HG03432 (cell line): ENCODE measurements around the gene ANKRD22.
A peak's percentile ranks its signal among the peaks of the same experiment; 100 is the strongest.

Experiments
- ATAC-seq: cut with Tn5 transposase; IDR thresholded peaks from one replicate; pipeline ENCODE4 v1.9.1; 2021; ENCODE audit warnings: mild to moderate bottlenecking, moderate library complexity; ENCODE audit not compliant: unreplicated experiment

The ANKRD22 gene

DNA sequence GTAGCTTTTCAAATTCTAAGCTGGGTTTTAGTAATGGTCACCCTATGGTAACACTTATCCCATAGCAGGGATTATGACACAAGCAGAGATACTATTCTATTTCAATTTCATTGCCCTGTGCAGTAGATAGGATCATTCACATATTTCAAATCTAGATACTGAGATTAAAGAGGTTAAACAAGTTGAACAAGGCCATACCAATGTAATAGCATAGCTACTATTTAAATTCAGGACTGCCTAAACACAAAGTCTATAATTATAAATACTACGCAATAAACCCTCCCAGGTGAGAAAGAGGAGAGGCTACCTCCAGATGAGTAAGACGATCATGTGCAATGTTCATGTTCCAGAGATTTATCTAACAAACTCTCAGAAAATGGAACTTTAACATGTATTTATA lies 48.0 kb downstream of the ANKRD22 start:
- no peak for ATAC-seq

DNA sequence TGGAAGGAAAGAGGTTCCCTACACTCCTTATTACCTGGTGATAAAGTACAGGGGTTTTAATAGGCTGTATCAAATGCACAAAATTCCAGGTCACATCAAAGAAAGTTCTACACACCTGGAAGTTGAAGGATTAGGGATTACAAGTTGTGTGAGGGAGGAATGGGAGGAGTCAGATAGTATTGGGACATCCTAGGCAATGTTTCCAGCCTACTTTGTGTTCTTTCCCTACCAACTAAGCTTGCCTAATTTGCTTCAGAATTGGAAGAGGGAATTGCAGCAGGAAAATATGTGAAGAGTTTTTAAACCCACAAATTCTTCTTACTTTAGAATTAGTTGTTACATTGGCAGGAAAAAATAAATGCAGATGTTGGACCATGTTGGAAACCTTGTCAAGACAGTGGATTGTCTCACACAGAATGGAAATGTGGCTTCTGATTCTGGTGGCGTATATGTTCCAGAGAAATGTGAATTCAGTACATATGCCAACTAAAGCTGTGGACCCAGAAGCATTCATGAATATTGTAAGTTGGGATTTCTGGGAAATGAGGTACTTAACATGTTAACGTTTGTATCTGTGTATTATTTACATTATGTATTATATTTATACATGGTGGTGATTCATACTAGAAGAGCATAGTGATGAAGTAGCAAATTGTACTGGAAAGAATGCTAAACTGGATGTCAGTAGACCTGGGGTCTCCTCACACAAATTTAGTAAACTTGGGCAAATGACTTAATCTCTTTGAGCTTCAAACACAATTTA lies 48.9 kb downstream of the ANKRD22 start, which contains the start of gene LIPM:
Gene LIPM (plus strand): TSS at position 208 of the 763 bp plus-strand sequence. CDS start 167 bp downstream, at position 375.
- no peak for ATAC-seq

DNA sequence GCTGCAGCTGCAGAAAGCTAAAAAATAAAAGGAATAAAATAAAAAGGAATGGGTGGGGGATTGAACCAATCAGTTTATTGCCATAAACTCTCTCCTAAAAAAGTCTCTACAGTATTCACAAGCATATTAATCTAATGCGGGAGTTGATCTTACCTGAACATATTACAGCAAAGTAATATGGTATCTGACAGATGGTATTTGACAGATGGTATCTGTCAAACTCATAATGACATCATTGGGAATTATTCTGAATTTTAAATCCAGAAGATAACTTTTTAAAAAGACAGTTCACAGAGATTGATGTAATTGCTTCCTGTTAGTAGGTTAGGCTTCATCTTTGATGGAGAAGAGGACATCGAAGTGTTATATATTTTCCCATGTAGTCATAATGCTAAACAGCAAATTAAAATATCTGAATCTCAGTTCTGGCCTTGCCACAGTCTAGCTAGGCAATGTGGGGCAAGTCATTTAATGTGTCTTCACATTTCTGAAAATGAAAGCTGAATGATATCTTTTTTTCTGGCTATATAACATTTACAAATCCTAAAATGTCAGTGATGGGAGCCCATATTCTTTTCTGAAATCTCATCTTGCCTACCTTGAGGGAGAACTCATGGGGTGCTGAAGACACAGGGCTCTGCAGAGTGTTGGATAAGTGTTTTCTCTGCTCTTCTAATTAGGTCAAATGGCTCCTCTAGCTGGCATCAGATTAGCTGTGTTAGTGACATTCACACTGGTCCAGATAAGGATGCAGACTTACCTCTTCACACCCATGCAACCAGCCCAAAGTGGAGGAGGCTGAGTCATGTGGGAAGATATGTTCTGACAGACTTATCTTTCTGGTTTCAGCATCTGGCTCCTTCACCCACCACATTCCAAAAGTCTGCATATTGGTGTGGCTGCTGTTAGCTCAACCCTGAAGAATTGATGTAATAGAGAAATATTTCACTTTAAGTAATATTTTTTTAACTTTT lies 51.2 kb downstream of the ANKRD22 start:
- ATAC-seq = no peak

DNA sequence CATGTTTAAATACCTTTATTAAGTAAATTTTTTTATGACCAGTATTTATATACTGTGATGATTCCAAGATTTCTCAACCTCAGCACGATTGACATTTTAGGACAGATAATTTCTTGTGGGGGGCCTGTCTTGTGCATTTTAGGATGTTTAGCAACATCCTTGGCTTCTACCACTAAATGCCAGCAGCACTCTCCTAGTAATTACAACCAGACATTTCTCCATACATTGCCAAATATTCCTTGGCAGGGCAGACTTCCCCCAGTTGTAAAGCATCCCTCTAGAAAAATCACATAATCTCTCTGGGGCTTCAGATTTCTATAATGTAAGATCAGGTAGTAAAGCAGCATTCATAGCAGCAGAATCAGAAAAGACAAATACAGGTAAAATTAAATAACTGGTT lies 56.9 kb downstream of the ANKRD22 start:
- ATAC-seq = no peak

DNA sequence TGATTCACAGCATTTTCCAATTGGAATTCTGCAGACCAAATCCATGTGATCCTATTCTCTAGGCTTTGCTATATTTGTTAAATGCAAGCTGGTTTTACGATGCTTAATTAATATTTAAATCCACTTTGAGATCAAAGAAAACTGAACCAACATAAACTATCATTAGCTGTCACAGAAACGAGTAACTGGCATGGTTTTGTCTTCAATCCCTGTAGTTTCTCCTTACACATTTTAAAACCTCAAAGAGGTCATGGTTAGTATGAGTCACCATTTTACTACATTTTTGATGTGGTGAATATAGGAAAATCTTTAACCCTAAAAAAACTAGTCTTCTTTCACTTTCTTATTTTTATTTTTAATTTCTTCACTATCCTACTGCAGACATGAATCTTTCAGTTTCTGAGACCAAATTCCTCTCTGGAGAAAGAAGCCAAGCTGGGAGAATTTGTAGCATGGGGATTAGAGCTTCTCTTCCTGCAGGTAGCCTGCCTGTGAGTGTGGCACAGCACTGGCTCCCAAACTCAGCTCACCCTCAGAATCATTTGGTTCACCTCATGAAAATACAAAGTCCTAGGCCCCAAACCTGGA lies 57.8 kb downstream of the ANKRD22 start:
- peak; percentile 57 for ATAC-seq

DNA sequence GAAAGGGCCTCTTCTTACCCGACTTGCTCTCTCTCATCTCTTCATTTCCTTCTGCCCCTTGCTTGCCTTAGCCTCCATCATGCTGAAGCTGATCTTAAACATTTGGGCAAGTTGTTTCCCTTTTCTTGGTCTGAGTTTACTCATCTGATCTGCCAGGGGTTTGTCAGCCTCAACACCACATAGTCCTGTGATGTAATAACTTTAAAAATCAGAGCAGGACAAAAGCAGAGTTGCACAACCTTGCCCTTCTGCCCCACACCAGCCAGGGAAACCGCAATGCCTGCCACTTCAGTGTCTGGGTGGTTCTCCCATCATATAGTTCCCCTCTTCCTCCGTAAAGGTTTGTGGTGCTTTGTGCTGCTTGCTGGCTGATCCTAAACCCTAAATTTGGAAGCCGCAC lies 59.0 kb downstream of the ANKRD22 start:
- no peak for ATAC-seq

DNA sequence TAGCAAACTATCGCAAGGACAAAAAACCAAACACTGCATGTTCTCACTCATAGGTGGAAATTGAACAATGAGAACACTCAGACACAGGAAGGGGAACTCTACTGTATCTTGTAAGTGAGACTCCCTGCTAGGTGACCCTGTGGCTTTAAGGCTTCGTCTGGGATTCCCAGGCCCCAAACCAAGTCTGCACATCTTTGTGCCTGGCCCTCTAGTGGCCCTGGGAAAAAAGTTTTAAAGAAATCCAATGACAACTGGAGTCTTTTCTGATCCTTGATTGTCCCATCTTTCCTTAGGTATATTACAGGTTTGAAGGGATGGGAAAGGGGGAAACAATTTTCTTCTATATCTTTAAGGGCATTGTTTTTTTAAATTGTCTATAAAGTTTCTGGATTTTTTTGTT lies 59.7 kb downstream of the ANKRD22 start:
- no peak for ATAC-seq

DNA sequence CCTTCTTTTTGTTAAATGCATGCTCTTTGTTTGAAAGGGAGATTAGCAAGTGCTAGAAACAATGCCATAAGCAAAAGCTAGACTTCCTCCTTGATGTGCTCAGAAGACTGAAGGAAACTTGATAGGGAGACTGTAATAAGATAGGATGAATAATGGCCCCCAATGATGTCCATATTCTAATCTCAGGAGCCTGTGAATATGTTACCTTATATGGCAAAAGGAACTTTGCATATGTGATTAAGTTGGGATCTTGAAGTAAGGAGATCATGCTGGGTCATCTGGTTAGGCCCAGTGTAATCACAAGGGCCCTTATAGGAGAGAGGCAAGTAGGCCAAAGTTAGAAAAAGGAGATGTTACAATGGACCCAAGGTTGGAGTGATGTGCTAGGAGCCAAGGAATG lies 62.7 kb downstream of the ANKRD22 start:
- no peak for ATAC-seq

DNA sequence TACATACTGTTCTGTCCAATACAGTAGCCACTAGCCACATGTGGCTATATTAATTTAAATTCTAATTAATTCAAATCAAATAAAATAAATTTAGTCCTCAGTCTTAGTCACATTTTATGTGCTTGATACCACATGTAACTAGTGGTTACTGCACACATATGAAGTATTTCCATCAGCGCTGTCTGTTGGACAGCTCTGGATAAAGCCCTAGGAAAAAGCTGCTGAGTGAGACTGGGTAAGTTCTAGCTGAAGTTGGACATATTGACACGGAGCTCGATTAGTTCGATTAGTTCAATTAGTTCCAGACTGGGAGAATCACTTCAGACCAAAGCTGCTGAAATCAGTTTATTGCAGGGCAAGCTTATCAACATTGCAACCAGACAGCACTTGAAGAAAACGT lies 64.2 kb downstream of the ANKRD22 start:
- no peak for ATAC-seq

DNA sequence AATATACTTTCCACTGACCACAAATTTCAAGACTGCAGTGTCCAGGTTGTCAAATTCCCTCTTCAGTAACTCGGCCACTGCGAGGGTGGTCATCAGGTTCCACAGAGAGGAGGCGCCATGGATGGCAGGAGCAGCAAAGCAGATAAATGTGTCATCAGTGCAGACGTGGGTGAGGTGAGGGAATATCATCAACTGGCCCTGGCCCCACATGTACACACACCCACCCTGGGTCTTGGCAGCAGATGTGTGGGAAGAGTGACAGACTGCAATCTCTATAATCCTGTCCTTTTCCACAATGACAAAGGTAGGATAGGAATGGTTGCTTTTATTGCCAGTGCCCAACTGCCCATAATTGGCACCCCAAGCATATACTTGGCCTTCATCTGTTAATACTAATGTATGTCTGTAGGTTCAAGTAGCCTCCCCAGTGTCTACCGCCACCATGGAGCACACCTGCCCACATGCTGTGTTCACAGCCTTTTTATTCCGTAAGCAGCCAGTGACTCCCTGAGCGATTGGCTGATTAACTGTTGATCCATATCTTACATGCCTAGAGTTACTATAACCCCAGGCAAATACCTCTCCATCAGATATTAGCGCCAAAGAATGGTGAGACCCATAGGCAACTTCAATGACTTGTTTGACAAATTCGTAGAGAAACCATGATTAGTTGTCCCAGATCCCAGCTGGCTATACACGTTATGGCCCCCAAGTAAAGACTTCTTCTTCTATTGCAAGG lies 65.4 kb downstream of the ANKRD22 start:
- no peak for ATAC-seq

DNA sequence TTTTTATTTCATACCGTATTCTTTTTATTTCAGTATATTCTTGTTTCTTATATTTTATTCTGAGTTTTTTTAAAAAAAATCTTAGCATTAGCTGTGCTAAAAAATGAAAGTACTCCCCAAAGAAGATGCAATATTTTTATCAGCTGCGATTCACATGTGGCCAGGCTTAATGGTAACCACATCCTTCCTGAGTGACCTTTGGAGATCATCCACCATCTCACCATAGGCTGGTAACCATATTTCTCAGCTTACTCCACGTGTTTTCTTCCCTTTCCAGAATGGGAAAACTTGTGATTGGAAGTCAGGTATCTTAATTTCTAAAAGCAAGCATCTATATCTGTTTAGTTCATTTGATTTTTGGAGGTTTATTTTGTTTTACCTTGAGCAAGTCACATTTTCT lies 67.9 kb downstream of the ANKRD22 start:
- no peak for ATAC-seq

DNA sequence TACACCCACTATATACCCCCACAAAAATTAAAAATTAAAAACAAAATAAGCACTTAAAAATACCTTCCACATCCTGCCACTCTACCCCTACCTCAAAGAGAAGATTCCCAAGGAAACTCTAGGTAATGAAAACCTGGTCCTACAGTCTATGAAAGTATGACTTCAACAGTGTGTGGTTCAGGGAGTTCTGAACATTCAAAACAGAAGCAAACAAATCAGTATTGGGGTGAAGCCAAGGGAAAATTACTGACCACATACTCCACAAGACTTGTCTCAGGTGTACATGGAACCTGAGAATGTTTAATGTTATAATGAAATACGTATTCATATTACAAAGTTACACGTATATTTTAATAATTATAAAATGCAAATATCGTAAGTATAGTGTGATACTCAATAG lies 69.4 kb downstream of the ANKRD22 start:
- no peak for ATAC-seq

DNA sequence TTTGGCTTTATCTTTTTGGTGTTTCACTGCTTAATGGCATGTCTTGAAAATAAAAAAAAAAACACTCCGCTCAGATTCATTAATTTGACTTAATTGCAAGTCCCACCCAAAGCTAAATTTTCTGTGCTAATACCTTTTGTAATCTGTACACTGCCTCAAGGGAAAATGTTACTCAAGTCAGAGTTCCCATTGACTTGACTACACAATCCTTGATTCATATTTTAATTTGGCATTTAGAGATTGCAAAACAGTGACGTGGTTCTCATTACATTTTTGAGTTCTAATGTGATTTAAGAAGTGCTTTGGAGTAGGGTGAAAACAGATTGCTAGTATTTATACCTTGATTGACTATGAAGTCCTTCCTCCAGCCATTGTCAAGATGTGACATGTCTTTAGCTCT lies 70.4 kb downstream of the ANKRD22 start:
- no peak for ATAC-seq
